Esophagus squamous epithelium (tissue), 4 donors: ENCODE results near the gene CEP63.

ENCODE experiments used
- POLR2A ChIP-seq, 4 donors: fragments of 450-650 bp; IDR thresholded peaks; one replicate each; pipeline ENCODE4 v1.6.1; 2017; ENCODE audit warnings: antibody characterized with exemption in 4 of 4, mild to moderate bottlenecking in 4 of 4, moderate library complexity in 3 of 4
- TF ChIP-seq, protein P1 (sequence below), 6 experiments: fragments of 450-650 bp in 4 of 6; fragments of 200-600 bp in 2 of 6; sonication (generic) in 2 of 6; IDR thresholded peaks; one replicate each; pipeline ENCODE4 v1.5.1; 2016 to 2019; ENCODE audit warnings: antibody characterized with exemption in 6 of 6, mild to moderate bottlenecking in 4 of 6, moderate library complexity in 4 of 6

DNA sequence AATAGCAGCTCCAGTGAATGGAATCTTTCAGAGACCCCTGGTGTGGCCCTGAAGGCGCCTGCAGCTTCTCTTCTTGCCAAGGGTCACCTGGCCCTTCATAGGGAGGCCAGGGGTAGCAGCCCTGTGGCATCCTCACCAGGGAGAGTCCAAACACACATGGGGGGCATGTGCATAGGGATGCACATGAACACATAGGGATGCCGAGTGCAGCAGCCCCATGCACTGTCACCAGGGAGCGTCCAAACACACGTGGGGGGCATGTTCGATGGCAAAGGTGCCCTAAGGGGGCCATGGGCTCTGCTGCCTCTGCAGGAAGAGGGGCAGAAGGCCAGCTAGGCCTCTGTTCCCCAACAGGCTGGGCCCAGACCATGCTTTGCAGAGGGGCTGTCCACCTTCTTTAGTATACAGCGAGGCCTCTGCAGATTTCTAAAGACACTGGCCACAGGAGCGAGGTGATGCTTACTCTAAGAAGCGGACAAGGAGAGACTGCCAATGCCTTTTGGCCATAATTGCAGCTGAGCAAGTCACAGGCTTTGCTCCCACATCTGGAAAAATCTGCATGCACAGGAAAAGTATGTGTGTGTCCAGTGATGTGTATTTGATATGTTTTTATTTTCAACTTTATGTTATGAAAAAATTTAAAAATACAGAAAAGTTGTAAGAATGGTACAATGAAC lies 21.0 kb upstream of the CEP63 start:
- TF ChIP-seq, protein P1, sequence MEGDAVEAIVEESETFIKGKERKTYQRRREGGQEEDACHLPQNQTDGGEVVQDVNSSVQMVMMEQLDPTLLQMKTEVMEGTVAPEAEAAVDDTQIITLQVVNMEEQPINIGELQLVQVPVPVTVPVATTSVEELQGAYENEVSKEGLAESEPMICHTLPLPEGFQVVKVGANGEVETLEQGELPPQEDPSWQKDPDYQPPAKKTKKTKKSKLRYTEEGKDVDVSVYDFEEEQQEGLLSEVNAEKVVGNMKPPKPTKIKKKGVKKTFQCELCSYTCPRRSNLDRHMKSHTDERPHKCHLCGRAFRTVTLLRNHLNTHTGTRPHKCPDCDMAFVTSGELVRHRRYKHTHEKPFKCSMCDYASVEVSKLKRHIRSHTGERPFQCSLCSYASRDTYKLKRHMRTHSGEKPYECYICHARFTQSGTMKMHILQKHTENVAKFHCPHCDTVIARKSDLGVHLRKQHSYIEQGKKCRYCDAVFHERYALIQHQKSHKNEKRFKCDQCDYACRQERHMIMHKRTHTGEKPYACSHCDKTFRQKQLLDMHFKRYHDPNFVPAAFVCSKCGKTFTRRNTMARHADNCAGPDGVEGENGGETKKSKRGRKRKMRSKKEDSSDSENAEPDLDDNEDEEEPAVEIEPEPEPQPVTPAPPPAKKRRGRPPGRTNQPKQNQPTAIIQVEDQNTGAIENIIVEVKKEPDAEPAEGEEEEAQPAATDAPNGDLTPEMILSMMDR (IDR thresholded peaks at IDR 0.05), result no peak
- TF ChIP-seq POLR2A (IDR thresholded peaks at IDR 0.05), result no peak
